Peyer's patch (tissue), 4 donors: ENCODE results near the gene RARS1. TPM values are rescaled to one million over a fixed set of nuclear protein-coding genes. Genes with fewer than 3 reads are reported as not detected.
A peak's percentile ranks its signal among the peaks of the same experiment; 100 is the strongest.

Experiments used
- DNase-seq, 3 donors: peaks; one replicate each; pipeline ENCODE4 v3.0.0-alpha.2; 2017 to 2019
- H3K27ac ChIP-seq, 4 donors: fragments of 200-600 bp; sonication (generic); one replicate each; pipeline ENCODE4 v1.5.1; 2016 to 2019
- H3K27me3 ChIP-seq, 2 donors: fragments of 200-600 bp; sonication (generic); one replicate each; pipeline ENCODE4 v1.5.1; 2019
- H3K36me3 ChIP-seq, 3 donors: fragments of 200-600 bp; sonication (generic); one replicate each; pipeline ENCODE4 v1.5.1; 2016 to 2019
- H3K4me1 ChIP-seq, 4 donors: fragments of 200-600 bp; sonication (generic); one replicate each; pipeline ENCODE4 v1.5.1; 2016 to 2019
- H3K4me3 ChIP-seq, 4 donors: fragments of 200-600 bp; sonication (generic); 1 replicate in 3 of 4; 2 replicates in 1 of 4; pipeline ENCODE4 v1.5.1; 2016 to 2019; ENCODE audit warnings: mild to moderate bottlenecking in 1 of 4
- H3K9me3 ChIP-seq, 4 donors: fragments of 200-600 bp; sonication (generic); one replicate each; pipeline ENCODE4 v1.5.1; 2016 to 2019; ENCODE audit warnings: mild to moderate bottlenecking in 1 of 4
- CTCF ChIP-seq, 6 experiments: fragments of 450-650 bp in 4 of 6; fragments of 200-600 bp in 2 of 6; sonication (generic) in 1 of 6; IDR thresholded peaks; one replicate each; pipeline ENCODE4 v1.5.1; 2017 to 2019; ENCODE audit warnings: antibody characterized with exemption in 6 of 6, mild to moderate bottlenecking in 3 of 6, moderate library complexity in 1 of 6
- POLR2A ChIP-seq, 2 donors: fragments of 450-650 bp; IDR thresholded peaks; one replicate each; pipeline ENCODE4 v1.5.1; 2017; ENCODE audit warnings: antibody characterized with exemption in 2 of 2, mild to moderate bottlenecking in 2 of 2, moderate library complexity in 2 of 2
- total RNA-seq, 4 donors: library from RNA; depleted of rRNA; stranded (reverse); fragments of >200 nt; gene quantifications; one replicate each; pipeline ENCODE4 v1.1.0, GENCODE V29; 2016

Gene RARS1
- total RNA-seq = 100 to 1,000 TPM in 3 of 4 donors, 10 to 100 TPM in 1; 81.5 to 115 (median 108) TPM

DNA sequence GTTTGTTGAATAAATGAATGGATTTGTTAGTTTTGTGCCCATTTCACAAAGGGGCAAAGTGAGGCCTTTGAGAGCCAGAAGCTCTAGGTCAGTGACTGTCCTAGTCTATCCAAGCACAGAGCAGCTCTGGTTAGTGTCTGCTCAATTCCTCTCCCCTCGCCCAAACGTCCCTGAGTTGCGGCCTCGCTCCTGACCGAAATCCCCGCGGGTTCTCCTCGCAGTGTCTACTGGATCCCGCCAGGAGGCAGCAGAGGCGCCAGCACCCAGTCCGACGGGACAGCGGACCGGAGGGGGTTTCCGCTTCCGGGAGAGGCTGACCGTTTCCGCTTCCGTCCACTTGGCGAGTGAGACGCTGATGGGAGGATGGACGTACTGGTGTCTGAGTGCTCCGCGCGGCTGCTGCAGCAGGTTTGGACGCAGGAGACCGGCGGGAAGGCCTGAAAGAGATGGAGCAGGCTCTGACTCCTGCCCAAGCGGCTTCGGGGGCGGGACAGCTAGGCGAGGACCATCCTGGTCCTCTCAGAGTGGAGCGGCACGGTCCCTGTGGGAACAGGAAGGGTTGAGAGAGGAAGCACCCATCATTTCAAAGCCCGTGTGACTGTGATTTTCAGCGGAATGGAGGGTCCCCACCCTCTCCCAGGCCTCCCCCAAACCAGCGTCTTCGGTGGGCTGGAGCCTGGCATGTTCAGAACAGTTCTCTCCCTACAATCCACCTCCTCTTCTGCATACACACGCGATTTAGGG, at the start of gene RARS1:
Gene RARS1 (plus strand): TSS at position 336 of the 744 bp plus-strand sequence. CDS start 28 bp downstream, at position 364.
- no peaks in the 10 kb centered on the region for H3K9me3 ChIP-seq
- H3K4me1 ChIP-seq = peaks cover 0 to 12% (median 3%) of the 10 kb centered on the region in 4 donors
- peaks cover 0 to 33% (median 0%) of the 10 kb centered on the region in 3 donors for H3K36me3 ChIP-seq
- no peaks in the 10 kb centered on the region for H3K27me3 ChIP-seq
- H3K4me3 ChIP-seq = peak within 1 kb of the TSS; percentile 66 to 90 (median 70)
- TF ChIP-seq POLR2A (IDR thresholded peaks at IDR 0.05) (peak; percentile 87 to 88), CTCF (IDR thresholded peaks at IDR 0.05) (peak; percentile 90 to 98 (median 94))
- H3K27ac ChIP-seq = peak within 1 kb of the TSS; percentile 62 to 84 (median 78)
- DNase-seq = peak; percentile 81 to 96 (median 92)

DNA sequence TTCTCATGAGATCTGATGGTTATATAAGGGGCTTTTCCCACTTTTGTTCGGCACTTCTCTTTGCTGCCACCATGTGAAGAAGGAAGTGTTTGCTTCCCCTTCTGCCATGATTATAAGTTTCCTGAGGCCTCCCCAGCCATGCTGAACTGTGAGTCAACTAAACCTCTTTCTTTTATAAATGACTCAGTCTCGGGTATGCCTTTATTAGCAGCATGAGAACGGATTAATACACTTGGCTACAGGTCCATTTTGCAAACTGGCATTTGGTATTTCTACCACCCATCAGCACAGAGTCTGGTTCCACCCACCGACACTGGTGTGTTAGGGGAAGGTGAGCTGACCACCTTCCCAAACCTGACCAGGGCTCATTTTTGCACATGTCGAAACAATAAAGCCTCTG, 47.9 kb upstream of the RARS1 start:
- Histone ChIP-seq H3K9me3 (no peaks in the 10 kb centered on the region), H3K4me3 (no peak overlapping the region), H3K4me1 (no peaks in the 10 kb centered on the region), H3K27ac (no peak overlapping the region), H3K36me3 (no peaks in the 10 kb centered on the region), H3K27me3 (no peaks in the 10 kb centered on the region)
- TF ChIP-seq CTCF (IDR thresholded peaks at IDR 0.05) (no peak), POLR2A (IDR thresholded peaks at IDR 0.05) (no peak)
- no peak for DNase-seq

GRCh38 chr5:168443533-168443932, 42.7 kb upstream of the RARS1 start:
- Histone ChIP-seq H3K27ac (no peak overlapping the region), H3K9me3 (no peaks in the 10 kb centered on the region), H3K27me3 (no peaks in the 10 kb centered on the region), H3K4me1 (no peaks in the 10 kb centered on the region), H3K36me3 (peaks cover 0 to 9% (median 0%) of the 10 kb centered on the region in 3 donors), H3K4me3 (no peak overlapping the region)
- no peak for DNase-seq
- TF ChIP-seq CTCF (IDR thresholded peaks at IDR 0.05) = no peak
- TF ChIP-seq POLR2A (IDR thresholded peaks at IDR 0.05) = no peak

- H3K4me3 ChIP-seq = no peak overlapping the region
- H3K9me3 ChIP-seq = no peaks in the 10 kb centered on the region
- no peaks in the 10 kb centered on the region for H3K27me3 ChIP-seq
- no peaks in the 10 kb centered on the region for H3K4me1 ChIP-seq
- H3K36me3 ChIP-seq = peaks cover 0 to 9% (median 0%) of the 10 kb centered on the region in 3 donors
- TF ChIP-seq POLR2A (IDR thresholded peaks at IDR 0.05) (no peak), CTCF (IDR thresholded peaks at IDR 0.05) (no peak)
- no peak overlapping the region for H3K27ac ChIP-seq
- no peak for DNase-seq
Measured at GRCh38 chr5:168443950-168444700, 42.1 kb upstream of the RARS1 start.

GRCh38 chr5:168446983-168447619, 39.2 kb upstream of the RARS1 start:
- no peak for TF ChIP-seq POLR2A (IDR thresholded peaks at IDR 0.05)
- TF ChIP-seq CTCF (IDR thresholded peaks at IDR 0.05) = no peak
- H3K4me1 ChIP-seq = no peaks in the 10 kb centered on the region
- no peaks in the 10 kb centered on the region for H3K9me3 ChIP-seq
- H3K4me3 ChIP-seq = no peak overlapping the region
- H3K27ac ChIP-seq = no peak overlapping the region
- no peaks in the 10 kb centered on the region for H3K27me3 ChIP-seq
- DNase-seq = no peak
- H3K36me3 ChIP-seq = peaks cover 0 to 9% (median 0%) of the 10 kb centered on the region in 3 donors
